Measurements from ENCODE around the gene THADA.

Gene THADA

DNA sequence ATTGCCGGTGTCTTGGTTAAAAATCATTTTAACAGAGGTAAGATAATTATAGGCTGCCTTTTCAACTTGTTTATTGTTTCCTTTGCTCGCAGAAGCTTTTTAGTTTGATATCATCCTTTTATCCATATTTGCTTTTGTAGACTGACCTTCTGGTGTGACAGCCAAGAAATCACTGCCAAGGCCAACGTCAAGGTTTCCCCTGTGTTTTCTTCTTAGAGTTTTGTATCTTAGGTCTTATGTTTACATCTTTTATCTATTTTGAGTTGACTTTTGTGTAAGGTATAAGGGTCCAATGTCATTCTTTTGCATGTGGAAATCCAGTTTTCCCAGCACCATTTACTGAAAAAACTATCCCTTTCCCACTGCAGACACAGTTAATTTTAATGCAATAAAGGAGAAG lies 240.4 kb downstream of the THADA start:
- no peak for DNase-seq (ENCODE audit: low read depth)

DNA sequence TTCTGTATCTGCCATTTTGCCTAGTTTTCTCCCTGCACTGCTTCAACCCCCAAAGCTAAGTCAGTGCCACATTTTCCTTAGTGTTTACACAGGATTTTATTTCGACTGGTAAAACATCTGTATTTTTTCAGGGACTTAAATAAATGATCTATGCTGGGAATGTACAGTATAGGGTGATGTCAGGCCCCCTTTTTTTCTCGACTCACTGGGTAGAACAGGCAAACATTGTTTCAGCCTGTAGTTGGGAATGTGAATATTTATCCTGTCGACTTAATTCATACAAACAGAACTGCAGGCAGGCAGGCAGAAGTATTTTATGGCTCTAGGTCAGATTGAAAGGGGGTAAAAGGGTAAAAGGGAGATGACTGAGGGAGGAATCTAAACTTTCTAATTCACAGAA lies 245.9 kb downstream of the THADA start:
- no peak for DNase-seq (ENCODE audit: low read depth)

- DNase-seq (ENCODE audit: low read depth), result no peak
Observed at GRCh38 chr2:43348908-43349661, 246.8 kb downstream of the THADA start.

DNA sequence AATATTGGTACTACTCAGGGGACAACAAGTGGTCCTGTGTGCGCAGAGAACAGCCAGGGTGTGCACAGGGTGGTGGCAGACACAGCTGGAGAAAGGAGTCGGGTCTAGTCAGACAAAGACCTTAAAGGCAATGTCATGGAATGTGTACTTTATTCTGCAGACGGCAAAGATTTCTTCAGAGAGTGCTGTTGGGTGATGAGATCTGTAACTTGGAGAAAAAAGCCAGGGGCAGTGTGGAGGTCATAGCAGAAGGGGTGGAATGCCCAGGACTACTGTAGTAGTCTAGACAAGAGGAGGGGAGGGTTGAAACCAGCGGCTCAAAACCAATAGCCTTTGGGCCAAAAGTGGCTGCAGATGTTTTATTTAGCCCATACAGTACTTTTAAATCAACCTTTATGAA lies 248.1 kb downstream of the THADA start:
- DNase-seq (ENCODE audit: low read depth), result no peak

DNA sequence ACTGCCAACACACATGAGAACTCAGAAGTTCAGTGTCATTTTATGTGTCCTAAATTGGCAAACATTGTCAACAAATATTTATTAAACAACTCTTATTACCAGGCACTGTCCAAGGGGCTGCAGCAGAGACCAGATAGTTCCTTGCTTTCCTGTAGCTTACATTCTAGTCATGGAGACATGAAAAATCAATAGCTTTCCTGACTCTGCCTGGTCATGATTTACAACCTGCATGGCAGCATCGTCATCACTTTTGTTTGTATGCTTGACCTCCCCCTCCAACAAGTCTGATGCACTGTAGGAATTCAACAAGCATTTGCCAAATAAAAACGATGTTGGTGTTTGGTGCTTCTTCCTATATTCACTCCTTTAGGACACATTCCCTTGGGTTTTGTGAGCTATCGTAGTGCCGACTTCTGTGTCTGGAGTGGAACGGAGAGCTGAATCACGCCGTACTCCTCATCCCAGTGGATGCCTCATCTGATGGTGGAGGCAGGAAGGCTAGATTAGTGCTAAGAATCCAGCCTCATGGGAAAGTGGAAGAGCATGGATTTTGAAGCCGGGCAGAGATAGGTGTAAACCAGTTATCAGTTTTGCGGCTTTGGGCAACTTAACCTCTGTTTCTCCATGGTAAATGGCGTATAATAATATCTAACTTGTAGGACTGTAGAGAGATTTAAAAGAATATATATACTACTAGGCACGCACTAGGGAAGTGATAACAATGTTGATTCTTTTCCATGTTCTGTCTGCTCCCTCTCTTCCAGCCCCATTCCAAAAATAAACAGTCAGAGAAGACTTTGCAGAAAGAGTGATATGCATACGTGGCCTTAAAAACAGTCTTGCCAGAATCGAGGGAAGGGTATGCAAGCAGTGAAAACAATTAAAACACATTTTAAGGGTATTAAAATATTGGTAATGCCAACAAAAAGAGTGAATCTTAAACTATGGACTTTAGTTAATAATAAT lies 249.0 kb downstream of the THADA start:
- no peak for DNase-seq (ENCODE audit: low read depth)

GRCh38 chr2:43345872-43346271 lies 250.0 kb downstream of the THADA start:
- DNase-seq (ENCODE audit: low read depth), result no peak

DNA sequence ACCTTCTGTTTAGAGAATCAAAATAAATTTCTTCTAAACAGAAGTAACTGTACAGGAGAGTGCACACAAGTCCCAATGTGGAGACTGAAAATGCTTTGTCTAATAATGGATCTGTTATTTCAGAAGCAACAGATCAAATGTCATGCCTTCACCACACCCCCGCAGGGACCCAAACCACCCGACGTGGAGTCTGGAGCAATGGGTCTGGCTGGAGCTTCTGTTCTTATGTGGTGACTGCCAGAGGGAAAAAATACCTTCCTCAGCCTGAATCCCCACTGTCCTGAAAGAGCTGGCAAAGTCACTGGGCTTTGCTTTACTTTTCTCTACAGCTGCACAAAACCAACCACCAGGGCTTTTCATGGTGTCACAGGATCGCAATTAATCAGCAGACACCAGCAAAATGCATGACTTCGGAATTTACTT lies 250.4 kb downstream of the THADA start:
- DNase-seq (ENCODE audit: low read depth), result no peak

- no peak for DNase-seq (ENCODE audit: low read depth)
Observed at GRCh38 chr2:43344868-43345373, 250.9 kb downstream of the THADA start.

DNA sequence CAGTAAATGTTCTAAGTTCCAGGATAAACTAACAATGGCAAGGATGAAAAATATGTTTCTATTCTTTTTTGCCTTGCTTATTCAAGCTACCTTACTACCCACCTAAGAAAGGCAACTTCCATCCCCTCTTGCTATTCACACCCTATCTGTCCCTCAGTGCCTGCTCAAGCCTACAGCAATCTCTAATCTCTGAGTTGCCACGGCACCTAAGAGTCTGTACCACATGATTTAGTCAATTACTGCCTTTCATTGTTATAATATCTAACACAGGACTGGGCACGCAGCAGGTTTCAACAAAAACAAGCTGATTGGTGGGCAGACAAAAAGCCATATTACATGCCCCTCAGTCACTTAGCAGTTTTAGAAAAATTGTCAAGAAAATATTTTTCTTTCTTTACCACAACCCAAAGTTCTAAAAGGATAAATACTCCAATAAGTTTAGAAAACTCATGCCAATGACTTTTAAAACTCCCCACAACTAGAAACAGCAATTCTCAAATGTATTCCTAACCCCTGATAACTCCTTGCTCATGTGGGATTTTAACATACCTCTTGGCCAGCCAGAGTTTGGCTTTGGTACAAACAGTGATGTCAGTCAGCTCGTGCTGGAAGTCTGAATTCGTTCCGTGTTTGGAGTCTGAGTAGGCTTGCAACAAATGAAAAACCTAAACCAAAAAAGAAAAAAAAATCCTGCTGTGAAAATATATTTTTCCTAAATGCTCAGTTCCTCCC lies 252.1 kb downstream of the THADA start:
- DNase-seq (ENCODE audit: low read depth), result no peak

DNA sequence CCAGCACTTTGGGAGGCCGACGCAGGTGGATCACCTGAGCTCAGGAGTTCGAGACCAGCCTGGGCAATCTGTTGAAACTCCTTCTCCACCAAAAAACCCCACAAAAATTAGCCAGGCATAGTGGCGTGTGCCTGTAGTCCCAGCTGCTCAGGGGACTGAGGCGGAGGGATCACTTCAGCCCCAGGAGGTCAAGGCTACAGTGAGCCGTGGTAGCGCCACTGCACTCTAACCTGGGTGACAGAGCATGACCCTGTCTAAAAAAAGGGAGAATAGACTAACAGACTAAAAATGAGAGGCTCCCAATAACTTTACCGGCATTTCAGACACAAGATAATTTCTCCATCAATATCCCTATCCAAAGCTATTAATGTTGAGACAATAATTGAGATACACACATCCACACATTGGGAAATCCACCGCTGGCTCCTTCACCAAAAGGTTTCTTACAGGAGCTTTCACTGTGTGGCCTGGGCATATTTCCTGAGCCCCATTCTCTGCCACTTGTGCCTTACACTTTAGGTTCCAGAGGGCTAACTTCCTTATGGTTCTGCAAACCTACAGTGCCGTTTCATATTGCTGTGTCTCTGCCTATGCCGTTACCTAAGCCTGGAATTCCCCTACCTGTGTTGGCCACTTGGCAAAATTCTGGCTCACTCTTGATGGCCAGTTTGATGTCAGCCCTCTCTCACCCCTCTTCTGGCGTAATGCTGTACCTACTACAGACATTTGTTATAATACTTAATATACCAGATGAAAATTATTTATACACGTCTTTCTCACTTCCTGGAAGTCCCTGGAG lies 253.7 kb downstream of the THADA start:
- no peak for DNase-seq (ENCODE audit: low read depth)

GRCh38 chr2:43340945-43341356 lies 254.9 kb downstream of the THADA start:
- DNase-seq (ENCODE audit: low read depth), result no peak

DNA sequence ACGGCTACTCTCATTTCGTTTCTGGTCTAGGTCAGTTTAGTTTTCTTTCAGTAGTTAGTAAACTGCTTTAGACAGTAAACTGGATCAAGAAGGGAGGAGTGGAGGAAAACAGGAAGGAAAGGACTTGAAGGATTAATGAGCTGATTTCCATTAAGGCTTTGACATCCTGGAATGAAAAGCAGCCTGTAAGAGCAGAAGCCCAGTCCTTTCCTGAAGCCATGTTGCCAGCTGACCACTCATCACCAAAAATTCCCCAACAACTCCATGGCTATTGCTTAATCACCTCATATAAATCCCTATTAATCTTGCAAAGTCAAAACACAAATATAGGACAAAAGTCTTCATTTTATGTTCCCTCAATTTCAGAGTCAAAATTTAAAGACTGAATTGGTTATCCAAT lies 255.8 kb downstream of the THADA start:
- no peak for DNase-seq (ENCODE audit: low read depth)

DNA sequence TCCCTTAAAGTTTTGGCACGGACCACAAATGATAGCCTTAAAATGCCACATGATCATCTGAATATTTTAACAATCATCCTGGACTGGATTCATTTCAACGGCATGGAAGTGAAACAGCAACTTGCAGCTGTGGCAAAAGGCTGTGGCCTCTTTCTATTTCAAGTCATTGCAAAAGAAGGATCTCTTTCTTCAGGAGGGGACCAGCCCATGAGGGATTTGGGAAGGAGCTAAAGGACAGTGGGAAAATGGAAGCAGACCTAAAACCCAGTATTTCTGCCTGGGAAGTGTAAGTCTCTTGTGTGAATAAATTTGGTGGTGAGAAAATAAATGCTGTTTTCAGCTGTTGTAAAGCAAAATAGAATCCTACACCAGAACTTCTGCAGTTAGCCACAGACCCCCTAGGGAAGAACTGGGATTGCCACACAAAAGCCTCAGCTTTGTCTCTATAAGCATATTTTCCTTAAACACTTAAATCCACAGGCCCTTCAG lies 262.1 kb downstream of the THADA start:
- no peak for DNase-seq (ENCODE audit: low read depth)

DNA sequence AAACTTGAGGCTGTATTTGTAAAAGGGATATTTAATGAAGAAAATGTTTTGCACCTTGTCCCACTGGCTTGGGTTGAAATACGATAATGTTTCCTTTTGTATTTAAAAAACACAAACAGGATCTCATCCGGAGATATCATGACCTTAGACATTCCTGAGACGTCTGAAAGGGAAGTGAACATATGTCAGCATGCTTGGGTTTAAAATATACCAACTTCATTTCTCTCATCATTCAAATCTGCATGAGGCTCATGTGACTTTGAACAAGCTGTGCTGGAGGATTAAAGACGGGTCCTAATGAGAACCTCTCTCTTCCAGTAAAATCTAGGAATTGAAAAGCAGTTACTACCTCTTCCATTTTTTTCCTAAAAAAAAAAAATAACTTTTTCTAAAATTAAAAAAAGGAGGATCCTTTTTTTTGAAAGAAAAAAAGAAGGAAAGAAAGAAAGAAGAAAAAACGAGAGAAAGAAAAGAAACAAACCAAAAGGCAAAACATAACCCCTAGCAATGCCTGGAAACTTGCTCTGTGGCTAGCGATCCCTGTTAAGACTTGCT lies 262.7 kb downstream of the THADA start:
- no peak for DNase-seq (ENCODE audit: low read depth)

DNA sequence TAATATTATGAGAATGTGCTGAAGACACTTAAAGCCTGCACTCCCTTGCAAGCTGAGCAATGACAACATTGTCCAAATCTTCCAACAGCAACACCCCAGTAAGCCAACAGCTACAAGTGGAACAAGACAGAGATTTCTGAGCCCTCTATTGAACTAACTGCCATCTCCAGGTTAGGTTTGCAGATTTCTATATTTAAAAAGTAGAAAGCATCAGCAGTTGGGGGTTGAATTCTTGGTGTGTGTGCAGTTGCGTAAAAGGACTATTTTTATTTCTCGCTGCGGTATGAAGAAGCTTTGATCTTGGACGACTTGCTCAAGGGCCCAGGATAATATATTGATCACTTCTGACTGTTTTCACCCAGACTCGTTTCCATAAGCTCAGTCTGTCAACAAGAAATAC lies 263.2 kb downstream of the THADA start:
- no peak for DNase-seq (ENCODE audit: low read depth)

GRCh38 chr2:43331422-43331821 lies 264.4 kb downstream of the THADA start:
- no peak for DNase-seq (ENCODE audit: low read depth)

- DNase-seq (ENCODE audit: low read depth), result no peak
Observed at GRCh38 chr2:43329637-43330036, 266.2 kb downstream of the THADA start.

- DNase-seq (ENCODE audit: low read depth), result no peak
Observed at GRCh38 chr2:43328832-43329231, 267.0 kb downstream of the THADA start.

DNA sequence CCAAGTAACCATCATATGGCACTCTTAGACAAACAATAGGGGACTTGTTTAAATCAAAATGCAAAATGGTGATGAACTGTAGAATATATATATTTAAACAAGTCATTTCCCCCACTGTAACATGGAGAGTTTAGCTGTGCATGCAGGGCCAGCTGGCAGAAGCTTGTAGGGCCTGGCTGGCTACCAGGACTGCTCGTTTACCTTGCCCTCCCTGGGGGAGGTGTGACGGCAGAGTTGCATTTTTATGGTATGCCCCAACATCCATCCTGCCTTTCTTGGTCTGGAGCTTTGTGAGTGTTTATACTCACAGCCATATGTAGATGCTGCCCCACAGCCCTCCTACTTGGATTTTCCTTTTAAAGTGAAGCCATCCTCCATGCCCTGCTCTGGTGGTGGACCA lies 267.7 kb downstream of the THADA start:
- no peak for DNase-seq (ENCODE audit: low read depth)

GRCh38 chr2:43327119-43327518 lies 268.7 kb downstream of the THADA start:
- DNase-seq (ENCODE audit: low read depth), result no peak
